Stimulated activated CD4-positive, alpha-beta T cell treated with anti-CD3 and anti-CD28 coated beads, Interleukin-1b, Interleukin-23, amount 100 ng/mL, for 1 hour (primary cell): ENCODE results near the gene SLC5A8.
"Not testable (repeated sequence)": the region's sequence is repeated elsewhere in the genome, so short reads cannot be mapped to it uniquely, and the experiment has no call there.

Source experiments
- DNase-seq, 2 donors: peaks; one replicate each; pipeline ENCODE4 v3.0.0-alpha.2; 2020; ENCODE audit warnings: low read depth in 2 of 2

SLC5A8 gene

DNA sequence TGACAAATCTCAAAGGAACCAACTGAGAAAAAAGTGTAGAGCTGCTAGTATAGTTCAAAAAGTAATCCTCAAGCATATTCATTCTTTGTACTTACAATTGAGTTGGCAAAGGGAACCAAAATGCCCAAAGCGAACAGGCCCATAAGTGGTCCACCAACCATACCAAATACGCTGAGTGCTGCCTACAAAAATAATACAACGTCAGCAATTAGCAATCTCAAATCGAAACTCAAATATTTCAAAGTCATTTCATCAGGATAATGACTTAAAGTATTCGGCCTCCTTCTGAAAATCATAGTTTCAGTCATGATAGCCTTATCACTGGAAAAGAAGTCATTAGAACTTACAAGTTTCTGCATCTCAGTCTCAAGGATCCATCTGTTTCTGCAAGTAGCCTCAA lies 42.0 kb downstream of the SLC5A8 start:
- no peak for DNase-seq

DNA sequence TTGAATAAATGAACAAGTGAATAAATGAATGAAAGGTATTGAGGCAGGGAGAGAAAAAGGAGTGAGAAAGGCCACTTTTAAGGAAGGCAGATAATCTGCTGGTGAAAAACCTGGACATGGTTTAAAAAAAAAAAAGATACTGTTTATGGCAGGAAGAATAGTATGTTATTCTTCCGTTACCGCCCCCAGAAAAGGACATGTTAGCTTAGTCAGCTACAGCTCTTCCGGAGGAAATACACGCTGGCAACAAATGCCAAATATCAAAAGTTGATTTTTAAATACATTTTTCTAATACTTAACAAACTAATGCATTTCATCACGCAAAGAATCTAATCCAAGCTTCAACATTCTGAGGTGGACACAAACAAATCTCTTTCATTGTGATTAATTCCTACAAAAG lies 43.2 kb downstream of the SLC5A8 start:
- no peak for DNase-seq

DNA sequence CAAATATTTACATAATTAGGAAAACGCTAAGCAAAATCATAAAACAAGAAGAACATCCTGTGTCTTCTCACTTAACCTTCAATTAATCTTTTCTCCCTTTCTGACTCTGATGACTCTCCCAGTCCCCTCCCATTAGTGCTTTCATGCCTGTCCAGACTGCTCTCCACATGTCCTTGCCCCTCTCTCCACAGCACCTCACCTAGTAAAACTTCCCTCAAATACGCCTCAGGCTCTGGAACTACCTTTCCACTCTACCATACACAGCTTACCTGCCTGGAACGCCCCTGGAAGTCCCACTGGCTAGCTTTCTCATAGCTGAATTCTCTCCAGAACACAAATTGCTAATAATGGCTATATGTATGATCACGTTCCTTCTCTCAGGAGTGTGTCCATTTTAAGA lies 44.7 kb downstream of the SLC5A8 start:
- no peak for DNase-seq

DNA sequence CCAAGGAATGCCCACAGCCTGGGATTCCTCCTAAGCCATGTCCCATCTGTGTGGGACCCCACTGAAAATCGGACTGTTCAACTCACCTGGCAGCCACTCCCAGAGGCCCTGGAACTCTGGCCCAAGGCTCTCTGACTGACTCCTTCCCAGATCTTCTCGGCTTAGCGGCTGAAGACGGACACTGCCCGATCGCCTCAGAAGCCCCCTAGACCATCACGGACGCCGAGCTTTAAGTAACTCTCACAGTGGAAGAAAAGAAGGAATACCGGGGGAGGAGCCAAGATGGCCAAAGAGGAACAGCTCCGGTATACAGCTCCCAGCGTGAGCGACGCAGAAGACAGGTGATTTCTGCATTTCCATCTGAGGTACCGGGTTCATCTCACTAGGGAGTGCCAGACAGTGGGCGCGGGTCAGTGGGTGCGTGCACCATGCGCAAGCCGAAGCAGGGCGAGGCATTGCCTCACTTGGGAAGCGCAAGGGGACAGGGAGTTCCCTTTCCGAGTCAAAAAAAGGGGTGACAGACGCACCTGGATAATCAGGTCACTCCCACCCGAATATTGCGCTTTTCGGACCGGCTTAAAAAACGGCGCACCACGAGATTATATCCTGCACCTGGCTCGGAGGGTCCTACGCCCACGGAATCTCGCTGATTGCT lies 64.1 kb downstream of the SLC5A8 start:
- not testable (repeated sequence) for DNase-seq

DNA sequence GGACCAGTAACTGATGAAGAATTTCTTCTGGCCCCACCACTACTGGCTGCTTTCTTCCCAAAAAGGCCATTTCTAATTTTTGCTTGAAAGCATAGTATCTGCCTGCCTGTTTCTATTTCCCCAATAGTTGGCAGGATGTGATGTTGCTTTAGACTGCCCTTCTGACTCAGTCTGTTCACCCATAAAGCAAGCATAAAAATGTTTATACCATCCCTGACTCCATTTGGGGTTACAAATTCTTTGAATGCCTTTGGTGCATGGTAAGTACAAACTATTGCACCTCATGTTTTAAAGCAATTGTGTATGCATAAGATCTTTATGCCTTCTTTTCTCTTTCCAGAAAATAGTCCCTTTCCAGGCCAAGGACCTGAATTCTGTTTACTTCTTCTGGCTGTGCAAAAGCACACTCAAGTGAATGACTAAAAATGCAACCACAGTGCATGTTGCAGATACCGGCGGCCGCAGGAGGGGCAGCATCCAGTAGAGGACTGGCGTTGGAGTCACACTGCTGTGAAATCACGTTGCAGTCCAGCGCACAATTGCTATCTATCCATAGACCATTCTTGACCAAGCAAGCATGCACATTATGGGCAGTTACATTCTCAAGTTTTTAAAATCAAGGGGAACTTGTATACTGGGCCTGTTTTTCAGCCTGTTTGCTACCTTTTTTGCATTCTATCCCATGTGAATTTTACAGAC lies 82.4 kb downstream of the SLC5A8 start:
- no peak for DNase-seq

DNA sequence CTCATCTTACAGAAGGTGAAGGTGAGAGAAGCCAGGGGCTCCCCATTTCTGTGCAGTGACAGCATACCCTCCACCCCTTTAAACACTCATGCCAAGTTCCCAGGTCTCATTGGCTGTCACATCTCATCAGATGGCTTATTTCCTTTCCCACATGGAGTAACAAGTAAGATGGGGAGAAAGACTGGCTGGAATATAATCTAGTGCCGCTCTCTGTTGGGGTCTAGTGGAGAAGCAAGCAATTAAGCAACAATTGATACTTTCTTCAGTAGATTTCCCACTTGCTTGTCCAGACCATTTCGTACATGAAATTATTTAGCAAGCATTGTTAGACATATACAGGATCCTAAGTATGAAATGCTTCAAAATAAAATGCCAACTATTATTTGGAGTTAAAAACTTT lies 92.2 kb downstream of the SLC5A8 start:
- no peak for DNase-seq

DNA sequence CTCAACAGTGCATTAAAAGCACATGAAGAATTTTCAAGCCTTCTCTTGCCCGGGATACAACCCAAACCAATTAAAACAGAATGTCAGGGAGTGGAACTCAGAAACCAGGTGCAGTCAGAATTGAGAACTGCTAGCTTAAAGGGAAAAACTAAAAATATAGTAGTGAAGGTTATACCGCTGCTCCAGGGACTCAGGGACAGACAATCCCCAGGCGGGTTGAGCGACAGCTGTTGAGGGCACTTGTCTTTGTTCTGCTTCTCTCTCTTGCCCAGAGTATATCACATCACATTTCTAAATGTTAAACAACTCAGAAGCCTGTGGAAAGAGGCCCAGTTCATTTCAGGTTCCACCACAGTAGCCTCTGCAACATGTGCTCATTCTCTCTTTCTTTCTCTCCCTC lies 93.1 kb downstream of the SLC5A8 start:
- no peak for DNase-seq

DNA sequence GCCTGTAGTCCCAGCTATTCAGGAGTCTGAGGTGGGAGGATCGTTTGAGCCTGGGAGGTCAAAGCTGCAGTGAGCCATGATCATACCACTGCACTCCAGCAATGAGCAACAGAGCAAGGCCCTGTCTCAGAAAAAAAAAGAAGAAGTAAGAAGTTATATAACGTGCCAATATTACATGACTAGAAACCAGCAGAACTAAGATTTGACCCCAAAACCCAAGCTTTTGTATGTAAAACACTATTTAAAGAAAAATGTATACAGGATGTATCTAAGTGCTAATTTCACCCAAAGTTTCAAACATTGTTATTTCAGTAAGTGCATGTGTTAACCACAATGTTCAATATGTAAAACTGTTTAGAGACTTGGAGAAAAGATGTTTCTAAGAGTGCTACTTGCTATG lies 94.7 kb downstream of the SLC5A8 start:
- no peak for DNase-seq

DNA sequence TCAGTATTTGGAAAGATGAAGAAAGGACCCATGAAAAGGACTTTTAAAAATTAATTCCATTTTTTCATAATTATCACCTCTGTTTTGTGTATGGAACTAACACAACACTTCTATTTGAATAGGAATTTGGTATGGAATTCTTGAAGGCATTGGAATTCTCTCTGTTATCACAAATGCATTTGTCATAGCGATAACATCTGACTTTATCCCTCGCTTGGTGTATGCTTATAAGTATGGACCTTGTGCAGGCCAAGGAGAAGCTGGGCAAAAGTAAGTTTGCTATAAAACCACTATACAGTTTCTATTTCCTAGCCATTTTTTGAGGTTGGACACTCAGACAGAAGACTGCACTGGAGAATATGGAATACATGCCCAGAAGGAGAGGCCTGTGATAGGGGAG lies 98.6 kb downstream of the SLC5A8 start:
- no peak for DNase-seq

DNA sequence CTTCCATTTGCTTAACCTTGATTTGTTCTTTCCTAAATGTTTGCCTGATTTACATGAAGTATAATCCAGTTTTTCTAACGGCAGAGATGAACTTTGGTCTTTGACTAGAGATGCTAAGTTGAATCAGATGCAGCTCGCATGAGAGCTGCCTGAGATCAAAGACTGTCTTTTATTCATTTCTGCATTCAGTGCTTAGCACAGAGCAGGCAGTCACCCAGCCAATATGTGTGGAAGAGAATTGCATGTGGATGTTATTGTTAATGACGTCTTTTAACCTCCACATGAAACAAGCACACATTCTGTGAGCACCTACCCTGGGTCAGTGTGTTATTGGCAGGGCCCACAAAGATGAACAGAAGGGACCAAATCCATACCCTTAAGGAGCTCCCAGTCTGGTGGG lies 99.2 kb downstream of the SLC5A8 start:
- DNase-seq: no peak

DNA sequence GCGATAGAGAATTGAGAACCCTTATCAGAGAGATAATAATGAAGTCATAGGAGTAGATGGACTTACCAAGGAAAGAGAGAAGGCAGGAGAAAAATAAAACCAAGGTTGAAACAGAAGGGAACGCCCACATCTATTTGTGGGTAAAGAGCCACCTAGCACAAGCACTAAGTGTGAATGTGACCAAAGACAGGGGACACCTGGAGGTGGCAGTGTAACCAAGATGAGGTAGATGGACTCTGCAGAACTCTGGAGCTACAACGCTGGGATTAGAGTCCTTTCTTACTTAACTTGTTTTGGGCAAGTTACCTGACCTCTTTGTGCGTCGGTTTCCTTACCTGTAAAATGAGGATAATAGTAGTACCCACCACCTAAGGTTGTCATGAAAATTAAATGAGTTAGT lies 101.9 kb downstream of the SLC5A8 start:
- DNase-seq: no peak

DNA sequence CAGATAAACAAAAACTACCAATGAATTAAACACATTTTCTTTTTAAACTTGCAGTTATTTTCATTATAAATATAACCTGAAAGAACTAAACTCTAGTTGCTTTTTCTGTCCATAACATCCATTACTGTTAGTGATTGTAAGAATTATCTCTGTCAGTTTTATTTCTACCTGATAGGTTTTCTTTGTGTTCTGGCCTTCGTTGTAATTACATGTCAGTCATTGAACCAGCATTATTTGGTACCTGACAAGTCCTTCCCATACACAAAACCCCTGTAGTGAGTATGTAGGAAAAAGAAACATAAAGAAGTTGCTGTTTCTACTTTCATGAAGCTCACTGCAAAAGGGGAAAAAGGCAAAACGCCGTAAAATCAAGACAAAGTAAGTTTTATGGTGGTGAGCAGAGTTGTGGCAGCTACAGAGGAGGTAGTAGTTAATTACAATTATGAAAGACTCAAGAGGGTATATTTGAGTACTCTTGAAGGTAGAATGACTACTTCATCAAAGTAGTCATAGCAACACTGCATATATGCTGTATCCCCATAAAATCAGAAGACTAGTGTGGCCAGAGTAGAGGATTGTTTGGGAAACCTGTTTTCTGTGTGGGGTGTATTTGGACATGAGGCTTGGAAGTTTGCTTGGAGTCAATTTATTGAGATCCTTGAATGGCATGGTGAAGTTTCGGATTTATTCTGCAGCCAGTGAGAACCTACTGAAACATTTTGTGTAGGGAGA lies 102.8 kb downstream of the SLC5A8 start:
- no peak for DNase-seq
